Stimulated activated CD8-positive, alpha-beta memory T cell treated with anti-CD3 and anti-CD28 coated beads, Interleukin-12 subunit alpha, Interleukin-12 subunit beta, amount 100 ng/mL, for 4 hours (primary cell): ENCODE results near the gene UPF2.
"Not testable (repeated sequence)": the region's sequence is repeated elsewhere in the genome, so short reads cannot be mapped to it uniquely, and the experiment has no call there.

ENCODE experiments used
- DNase-seq: peaks from one replicate; pipeline ENCODE4 v3.0.0-alpha.2; 2020; ENCODE audit warnings: low read depth

UPF2 gene, protein sequence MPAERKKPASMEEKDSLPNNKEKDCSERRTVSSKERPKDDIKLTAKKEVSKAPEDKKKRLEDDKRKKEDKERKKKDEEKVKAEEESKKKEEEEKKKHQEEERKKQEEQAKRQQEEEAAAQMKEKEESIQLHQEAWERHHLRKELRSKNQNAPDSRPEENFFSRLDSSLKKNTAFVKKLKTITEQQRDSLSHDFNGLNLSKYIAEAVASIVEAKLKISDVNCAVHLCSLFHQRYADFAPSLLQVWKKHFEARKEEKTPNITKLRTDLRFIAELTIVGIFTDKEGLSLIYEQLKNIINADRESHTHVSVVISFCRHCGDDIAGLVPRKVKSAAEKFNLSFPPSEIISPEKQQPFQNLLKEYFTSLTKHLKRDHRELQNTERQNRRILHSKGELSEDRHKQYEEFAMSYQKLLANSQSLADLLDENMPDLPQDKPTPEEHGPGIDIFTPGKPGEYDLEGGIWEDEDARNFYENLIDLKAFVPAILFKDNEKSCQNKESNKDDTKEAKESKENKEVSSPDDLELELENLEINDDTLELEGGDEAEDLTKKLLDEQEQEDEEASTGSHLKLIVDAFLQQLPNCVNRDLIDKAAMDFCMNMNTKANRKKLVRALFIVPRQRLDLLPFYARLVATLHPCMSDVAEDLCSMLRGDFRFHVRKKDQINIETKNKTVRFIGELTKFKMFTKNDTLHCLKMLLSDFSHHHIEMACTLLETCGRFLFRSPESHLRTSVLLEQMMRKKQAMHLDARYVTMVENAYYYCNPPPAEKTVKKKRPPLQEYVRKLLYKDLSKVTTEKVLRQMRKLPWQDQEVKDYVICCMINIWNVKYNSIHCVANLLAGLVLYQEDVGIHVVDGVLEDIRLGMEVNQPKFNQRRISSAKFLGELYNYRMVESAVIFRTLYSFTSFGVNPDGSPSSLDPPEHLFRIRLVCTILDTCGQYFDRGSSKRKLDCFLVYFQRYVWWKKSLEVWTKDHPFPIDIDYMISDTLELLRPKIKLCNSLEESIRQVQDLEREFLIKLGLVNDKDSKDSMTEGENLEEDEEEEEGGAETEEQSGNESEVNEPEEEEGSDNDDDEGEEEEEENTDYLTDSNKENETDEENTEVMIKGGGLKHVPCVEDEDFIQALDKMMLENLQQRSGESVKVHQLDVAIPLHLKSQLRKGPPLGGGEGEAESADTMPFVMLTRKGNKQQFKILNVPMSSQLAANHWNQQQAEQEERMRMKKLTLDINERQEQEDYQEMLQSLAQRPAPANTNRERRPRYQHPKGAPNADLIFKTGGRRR

DNA sequence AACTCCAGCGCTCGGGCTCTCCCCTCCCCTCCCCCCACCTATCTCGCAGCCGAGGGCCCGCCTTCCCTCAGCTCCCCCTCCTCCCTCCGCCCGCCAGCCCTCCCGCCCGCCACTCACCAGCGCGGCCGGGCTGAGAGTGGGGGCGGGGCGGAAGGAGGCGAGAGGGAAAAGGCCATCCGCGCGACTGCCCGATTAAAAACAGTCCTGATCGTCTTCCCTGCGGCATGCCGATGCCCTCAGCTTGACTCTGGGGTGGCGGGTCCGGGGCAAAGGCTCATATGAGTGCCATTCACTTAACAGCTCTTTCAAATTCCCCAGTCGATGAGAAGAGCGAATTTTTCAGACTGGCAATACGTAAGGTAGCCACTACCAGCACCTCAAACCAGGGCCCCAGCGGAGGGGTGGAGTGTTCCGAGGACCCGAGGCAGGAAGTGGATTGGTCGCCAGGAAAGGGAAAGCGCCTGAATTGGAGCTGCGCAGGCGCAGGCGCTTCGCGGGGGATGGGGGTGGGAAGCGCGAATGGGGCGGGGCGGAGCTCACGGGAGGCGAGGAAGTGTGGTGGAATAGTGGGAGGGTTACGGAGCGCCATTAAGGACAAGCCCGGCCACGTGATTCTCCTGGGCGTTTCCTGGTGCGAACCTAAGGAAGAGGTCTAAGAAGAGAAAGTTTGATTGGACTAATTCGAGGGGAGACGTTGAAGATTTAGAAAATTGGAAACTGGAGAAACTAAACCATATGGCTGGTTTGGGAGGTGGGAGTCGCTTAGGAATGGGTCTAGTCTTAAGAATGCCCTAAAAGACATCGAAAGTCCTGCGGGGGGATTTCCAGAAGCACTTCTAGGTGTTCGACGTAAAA, at the start of gene UPF2:
Gene UPF2, minus strand, starts transcription at position 13 of the 855 bp plus-strand sequence. CDS start 7,386 bp downstream, outside the sequence.
- peak; percentile 97 for DNase-seq

DNA sequence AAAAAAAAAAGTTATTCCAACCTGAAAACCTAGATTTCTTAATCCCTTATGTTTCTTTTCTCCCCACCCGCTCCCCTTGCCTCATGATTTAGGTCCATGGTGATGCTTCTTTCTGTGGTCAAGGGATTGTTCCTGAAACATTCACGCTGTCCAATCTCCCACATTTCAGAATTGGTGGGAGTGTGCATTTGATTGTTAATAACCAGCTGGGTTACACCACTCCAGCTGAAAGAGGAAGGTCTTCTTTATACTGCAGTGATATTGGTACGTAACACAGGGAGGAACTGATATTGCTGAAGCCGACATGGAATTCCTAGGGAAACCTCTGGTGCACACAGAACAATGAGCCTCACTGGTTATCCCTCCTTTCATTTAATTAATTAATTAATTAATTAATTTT, 48.8 kb upstream of the UPF2 start:
- DNase-seq = no peak

DNA sequence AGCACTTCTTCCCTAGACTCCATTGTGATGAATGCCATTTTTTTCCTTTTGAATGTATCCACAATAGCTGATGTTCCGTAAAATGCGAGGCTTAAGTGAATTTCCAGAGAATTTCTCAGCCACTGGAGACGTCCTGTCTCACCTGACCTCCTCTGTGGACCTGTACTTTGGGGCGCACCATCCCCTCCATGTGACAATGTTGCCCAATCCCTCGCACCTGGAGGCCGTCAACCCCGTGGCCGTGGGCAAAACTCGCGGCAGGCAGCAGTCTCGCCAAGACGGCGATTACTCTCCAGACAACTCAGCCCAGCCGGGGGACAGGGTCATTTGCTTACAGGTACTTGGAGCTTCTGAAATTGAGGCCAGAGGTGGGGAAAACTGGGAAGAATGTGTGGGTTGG, 46.3 kb upstream of the UPF2 start:
- DNase-seq = no peak

DNA sequence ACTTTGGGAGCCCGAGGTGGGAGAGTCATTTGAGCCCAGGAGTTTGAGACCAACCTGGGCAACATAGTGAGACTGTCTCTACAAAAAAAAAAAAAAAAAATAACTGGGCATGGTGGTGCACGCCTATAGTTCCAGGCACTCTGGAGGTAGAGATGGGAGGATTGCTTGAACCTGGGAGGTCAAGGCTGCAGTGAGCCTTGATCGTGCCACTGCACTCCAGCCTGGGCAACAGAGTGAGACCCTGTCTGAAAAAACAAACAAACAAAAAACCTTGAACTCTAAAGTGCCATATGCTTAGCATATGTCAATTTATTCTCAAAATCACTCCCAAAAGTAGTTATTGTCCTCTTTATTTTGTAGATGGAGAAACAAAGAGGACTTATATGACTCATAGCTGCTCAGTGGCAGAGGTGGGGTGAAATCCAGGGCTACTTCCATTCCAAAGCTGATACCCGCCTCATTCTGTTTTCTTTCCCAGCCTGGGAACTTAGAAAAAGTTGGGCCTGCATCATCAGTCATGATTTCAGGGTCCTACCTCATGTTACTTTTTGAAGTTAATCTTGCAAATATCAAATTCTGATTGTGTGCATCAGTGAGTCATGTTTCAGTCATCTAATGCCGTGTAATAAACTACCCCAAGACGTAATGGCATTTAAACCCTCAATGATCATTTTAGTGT, 39.4 kb upstream of the UPF2 start:
- DNase-seq = no peak

DNA sequence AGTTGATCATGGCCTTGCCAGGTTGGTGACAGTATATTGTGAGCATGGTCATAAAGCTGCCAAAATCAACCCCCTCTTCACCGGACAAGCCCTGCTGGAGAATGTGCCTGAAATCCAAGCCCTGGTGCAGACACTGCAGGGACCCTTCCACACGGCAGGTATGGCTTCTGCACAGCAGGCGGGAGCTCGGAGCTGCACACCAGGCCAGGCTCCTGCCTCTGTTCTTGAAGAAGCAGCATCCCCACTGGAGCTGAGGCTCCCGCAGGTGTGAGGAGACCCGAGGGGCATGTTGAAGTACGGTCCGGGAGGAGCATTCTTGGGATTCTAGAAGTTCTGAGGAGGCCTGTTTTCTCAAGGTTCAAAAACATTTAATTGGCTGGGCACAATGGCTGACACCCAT, 38.9 kb upstream of the UPF2 start:
- no peak for DNase-seq

DNA sequence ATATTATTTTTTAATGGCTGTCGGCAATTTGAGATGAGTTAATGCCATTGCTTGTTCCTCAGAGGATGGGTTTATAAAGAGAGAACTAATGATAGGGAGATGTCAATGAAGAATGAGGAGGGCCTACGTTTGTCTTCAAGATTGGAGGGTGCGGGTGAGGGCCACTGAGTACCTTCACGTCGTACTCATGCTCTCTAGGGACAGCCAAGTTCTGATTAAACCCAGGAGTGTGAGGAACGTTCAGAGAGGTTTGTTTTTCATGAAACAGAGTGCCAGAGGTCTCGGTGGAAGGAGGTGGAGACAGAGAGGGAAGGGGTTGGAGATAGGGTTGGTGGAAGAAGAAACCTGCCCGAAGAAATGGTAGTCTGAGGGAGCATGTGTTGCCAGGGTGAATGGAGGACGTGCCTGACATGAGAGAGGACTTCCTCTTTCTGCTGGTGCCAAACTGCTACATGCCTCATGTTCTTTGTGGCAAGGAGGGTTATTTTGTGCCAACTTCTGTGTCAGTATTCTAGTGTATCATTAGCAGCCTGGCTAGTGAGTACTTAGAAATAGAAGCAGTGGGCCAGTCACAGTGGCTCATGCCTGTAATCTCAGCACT, 35.1 kb upstream of the UPF2 start:
- no peak for DNase-seq

DNA sequence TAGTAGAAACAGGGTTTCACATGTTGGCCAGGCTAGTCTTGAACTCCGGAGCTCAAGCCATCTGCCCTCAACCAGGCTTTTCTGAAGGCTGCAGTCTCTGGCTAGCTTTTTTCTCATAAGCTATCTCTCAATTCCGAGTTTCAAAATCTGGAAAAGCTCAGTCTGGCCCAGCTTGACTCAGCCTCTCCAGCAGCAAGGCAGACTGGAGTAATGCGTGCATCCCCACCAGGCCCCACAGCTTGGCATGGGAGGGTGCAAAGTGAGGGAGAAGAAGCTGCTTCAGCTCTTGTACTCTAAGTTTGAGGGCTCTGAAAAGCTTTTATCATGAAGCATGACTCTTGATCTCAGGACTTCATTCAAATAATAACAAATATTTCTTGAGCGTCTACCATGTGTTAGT, 30.9 kb upstream of the UPF2 start:
- DNase-seq = no peak

DNA sequence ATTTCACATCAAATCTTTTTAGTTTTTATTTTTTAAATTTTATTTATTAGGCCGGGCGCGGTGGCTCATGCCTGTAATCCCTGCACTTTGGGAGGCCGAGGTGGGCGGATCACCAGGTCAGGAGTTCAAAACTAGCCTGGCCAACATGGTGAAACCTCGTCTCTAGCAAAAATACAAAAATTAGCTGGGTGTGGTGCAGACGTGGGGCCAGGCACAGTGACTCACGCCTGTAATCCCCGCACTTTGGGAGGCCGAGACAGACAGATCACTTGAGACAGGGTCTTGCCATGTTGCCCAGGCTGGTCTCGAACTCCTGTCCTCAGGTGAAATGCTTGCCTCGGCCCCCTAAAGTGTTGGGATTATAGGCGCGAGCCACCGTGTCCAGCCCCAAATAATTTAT, 28.8 kb upstream of the UPF2 start:
- not testable (repeated sequence) for DNase-seq

DNA sequence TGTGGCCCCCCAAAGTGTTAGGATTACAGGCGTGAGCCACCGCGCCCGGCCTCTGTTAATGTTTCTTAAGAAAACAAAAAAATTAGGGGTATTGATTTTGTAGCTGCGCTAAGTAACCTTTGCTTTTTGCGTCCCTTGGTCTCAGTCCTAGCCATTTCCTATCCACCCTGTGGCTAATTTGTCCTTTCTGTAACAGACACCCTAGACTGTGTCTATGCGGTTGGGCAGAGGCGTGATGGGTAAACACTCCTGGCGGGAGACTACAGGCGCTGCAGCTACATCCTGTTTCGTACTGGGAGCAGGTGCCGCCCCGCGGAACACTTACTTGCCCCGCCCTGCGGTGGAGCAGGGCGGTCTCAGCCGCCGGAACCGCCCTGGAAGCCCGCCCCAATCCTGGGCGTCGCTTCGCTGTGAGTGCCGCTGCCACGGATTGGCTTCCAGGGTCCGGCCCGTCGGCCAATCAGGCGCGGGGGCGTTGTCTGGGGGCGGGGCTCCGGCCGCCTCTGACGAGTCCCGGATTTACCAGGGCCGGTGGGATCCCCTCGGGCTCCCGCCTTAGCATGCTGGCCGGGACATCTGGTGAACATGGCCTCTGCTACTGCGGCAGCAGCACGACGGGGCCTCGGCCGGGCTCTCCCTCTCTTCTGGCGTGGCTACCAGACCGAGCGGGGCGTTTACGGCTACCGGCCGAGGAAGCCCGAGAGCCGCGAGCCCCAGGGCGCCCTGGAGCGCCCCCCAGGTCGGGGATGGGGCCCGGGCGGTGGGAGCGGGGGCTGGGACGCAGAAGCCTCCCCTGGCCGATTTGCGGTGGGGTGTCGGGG, 26.1 kb upstream of the UPF2 start, which contains the start of gene DHTKD1:
Gene DHTKD1, plus strand, starts transcription at position 506 of the 821 bp plus-strand sequence. Its CDS starts 80 bp downstream, at position 586.
- DNase-seq = peak; percentile 99

DNA sequence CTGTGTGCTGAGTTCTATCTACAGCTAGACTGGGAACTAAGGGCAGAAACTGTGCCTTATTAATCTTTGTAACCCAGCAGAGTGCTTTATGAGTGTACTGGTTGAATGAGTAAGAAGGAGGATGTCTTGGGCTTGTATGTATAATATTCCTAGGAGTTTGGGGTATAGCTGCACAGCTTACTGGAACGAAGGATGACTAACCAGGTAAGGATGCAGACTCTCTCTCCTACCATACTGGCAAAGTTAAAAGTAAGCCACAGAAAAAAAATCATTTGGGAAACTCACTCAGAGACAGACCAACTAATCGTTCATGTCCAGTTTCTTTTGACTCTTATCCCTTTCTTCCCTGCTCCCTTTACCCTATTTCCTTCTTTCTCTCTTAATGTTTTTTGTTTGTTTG, 24.7 kb upstream of the UPF2 start:
- DNase-seq = no peak

DNA sequence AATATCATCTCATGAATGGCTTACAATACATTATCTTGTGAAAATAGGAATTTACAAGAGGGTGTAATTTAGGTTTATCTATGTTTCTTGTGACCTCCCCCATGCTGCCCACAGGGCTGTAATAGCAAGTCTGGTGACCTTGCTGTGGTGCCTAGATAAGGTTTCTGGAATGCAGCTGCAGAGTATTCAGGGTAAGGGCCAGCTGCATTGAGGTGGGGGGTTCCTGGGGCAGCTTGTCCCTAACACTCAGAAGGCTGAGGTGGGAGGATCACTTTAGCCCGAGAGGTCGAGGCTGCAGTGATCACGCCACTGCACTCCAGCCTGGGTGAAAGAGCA, 20.8 kb upstream of the UPF2 start:
- no peak for DNase-seq

DNA sequence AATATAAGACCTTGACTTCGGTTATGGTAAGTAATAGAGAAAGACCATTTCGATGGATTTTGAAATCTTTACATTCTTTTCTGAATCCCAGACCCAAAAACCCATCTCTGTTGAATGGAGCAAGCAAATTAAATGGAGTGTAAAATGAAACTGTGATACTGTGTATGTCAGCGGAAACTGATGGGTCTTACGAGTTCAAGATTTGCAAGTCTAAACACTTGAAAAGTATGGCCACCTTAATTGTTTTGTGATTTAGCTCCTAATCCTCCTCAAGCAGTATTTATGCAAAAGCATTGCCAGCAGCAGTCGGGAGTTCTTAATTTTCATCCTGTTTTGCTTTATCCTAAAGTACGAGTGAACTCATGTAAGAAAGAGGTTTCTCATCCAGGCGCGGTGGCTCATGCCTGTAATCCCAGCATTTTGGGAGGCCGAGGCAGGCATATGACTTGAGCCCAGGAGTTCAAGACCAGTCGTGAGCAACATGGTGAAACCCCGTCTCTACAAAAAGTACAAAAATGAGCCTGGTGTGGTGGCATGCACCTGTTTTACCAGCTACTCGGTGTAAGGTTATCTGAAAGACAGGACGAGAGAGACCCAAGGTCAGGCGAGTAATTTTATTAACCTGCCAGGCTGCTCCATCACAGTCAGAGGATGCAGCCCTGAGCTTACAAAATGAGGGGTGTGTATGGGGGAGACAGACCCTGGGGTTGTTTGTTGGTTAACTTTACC, 20.3 kb upstream of the UPF2 start:
- DNase-seq = no peak

DNA sequence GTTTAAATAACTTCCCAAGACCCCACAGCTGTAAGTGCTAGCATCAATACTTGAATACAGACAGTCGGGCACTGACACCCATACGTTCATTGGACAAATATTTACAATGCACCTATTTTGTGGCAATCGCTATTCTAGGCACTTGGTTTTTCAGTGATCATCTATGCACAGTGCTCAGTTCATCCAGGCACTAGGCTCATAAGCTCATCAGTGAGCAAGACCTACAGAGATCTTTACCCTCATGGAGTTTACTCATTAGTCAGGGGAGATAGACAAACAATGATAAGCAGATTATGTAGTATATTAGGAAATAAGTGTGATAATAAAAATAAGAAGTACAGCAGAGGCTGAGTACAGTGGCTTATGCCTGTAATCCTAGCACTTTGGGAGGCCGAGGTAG, 18.5 kb upstream of the UPF2 start:
- no peak for DNase-seq

DNA sequence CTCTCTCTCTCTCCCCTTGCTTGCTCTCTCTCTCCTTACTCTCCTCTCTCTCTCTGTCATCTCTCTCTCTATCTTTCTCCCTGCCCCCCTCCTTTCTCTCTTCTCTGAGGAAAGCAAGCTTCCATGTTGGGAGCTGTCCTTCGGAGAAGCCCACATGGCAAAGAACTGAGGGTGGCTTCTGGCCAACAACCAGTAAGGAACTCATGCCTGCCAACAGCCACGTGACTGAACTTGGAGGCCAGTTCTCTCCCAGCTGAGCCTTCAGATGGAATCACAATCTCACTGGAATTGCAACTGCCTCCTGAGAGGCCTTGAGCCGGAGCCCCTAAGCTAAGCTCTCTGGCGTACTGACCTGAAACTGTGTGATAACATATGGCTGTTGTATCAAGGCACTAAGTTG, 14.1 kb upstream of the UPF2 start:
- DNase-seq = no peak

DNA sequence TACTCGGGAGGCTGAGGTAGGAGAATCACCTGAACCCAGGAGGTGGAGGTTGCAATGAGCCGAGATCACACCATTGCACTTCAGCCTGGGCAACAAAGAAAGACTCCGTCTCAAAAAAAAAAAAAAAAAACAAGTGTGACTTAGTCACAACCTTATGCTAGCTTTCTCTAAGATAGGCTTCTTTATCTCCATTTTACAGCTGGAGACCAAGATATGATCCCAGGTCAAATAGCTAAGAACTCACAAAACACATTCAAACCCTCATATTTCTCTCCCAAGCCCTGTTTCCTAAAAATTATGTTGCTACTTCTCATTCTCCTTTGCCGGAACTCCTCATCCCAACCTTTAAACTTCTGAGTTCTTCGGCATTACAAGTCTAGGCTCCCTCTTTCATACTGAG, 13.1 kb upstream of the UPF2 start:
- no peak for DNase-seq

DNA sequence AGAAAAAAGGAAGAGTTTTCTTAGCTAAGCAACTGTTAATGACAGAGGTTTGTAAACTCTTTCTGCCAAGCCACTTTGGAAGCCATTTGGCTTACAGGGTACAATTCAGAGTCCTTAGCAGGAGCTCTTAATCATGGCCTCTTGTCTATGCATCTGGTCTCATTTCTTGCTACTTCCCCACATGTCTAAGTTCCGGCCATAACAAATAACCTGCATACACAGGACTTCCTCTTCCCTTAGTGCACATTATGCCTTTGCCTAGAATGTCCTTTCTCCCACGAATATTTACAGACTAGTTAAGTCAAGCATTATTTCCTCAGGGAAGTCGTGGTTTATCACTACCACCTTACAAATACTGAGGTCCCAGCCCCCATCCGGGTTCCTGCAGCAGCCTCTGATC, 8.6 kb upstream of the UPF2 start:
- DNase-seq = no peak

DNA sequence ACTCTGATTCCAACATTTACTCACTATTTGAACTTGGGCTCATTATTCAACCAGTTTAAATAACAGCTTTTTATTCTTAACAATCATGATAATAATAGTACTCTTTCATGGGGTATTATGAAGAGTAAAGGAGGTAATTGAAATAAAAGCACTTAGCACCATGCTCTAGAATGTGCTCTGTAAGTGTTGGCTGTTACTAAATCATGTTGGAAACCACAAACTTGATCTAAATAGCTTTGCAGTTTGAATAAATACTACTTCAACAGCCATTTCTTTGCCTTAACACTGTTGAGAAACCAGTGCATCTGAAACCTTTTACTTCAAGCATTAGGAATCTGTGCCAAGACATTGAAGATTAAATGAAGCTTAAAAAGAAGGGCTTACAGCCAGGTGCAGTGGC, 7.9 kb upstream of the UPF2 start:
- no peak for DNase-seq

DNA sequence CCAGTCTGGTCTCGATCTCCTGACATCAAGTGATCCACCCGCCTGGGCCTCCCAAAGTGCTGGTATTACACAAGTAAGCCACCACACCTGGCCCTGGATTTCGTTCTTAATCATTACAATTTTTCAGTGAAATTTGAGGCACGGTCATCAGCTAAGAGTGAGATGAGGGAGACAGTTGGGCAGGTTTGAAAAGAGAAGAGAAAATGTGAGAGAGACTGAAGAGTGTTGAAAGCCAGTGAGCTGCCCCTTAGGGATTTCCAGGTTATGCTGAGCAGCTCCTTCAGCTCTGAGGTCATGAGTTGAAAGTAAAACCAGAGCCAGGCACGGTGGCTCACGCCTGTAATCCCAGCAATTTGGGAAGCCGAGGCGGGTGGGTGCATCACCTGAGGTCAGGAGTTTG, 5.9 kb upstream of the UPF2 start:
- no peak for DNase-seq

DNA sequence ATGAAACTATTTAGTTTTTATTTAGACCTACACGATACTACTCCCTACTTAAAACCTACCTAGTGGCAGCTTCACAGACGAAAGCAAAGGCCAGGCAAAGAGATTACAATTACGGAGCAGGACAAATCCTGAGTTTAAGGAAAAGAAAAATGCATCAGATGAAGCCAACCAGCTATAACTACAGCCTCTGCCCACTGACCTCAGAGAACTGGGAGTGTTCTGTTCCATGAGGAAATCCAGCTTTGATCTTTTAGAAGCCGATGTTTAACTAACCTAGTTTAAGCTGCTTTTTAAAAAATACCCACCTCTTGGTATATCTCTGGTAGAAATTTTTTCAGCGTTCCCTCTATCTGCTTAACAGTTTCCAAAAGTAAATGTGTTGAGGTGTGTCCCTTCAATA, 3.0 kb upstream of the UPF2 start:
- no peak for DNase-seq
